ENCODE measurements around the gene SCAPER.

The SCAPER gene

DNA sequence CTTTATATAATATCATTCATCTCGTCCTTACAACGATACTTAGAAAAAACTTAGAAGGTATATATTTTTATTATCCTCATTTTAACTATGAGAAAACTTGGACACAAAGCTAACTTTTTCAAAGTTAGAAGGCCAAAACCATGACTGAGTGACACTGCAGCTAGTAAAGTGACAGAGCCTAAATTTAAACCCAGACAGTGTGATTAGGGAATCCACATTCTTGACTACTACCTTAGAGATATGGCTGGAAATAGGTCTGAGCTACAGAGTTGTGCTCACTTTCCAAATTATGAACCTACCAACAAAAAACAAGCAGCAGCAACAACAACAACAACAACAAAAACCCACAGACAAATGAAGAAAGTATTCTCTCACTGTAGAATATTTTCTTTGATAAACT lies 236.2 kb downstream of the SCAPER start:
- Mint-ChIP-seq H3K36me3 (ENCODE audit: low read depth) (no peaks in the 10 kb centered on the region), H3K4me3 (no peak overlapping the region), H3K4me1 (peaks cover 6% of the 10 kb centered on the region), H3K27ac (no peak overlapping the region), H3K27me3 (ENCODE audit: low read depth, poor library complexity) (peaks cover 3% of the 10 kb centered on the region), H3K9me3 (no peaks in the 10 kb centered on the region)
- TF ChIP-seq, protein P1, sequence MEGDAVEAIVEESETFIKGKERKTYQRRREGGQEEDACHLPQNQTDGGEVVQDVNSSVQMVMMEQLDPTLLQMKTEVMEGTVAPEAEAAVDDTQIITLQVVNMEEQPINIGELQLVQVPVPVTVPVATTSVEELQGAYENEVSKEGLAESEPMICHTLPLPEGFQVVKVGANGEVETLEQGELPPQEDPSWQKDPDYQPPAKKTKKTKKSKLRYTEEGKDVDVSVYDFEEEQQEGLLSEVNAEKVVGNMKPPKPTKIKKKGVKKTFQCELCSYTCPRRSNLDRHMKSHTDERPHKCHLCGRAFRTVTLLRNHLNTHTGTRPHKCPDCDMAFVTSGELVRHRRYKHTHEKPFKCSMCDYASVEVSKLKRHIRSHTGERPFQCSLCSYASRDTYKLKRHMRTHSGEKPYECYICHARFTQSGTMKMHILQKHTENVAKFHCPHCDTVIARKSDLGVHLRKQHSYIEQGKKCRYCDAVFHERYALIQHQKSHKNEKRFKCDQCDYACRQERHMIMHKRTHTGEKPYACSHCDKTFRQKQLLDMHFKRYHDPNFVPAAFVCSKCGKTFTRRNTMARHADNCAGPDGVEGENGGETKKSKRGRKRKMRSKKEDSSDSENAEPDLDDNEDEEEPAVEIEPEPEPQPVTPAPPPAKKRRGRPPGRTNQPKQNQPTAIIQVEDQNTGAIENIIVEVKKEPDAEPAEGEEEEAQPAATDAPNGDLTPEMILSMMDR (IDR thresholded peaks at IDR 0.05): no peak
- no peak for DNase-seq

DNA sequence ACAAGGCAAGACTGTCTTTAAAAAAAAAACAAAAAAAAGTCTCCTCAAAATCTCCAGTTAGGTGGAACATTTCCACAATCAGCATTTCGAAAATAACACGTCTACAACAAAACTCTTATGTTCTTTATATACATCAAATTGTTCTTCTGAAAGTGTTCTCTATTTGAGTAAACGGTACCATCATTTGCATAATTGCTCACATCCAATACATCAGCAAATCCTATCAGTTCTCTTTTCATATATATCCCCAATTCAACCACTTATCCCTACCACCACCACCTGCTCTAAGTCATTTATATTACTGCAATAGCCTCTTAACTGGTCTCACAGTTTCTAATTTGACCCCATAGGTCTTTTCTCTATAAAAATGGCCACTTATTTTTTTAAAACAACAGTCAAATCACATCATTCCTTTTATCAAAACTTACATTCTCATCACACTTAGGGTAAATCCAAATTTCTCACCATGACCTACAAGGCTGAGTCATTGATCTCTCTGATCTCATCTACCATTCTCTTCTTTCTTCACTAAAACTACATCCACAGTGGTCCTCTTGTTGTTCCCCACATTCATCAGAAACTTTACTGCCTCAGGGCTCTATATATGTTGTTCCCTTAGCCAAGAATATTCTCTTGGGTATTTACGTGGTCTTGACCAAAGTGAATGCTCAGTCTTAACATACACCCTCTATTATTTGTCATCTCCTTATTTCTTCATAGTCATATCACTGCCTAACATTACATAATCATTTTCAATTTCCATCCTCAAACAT lies 237.0 kb downstream of the SCAPER start:
- H3K36me3 Mint-ChIP-seq (ENCODE audit: low read depth): no peaks in the 10 kb centered on the region
- TF ChIP-seq, protein P1 (IDR thresholded peaks at IDR 0.05): no peak
- H3K27me3 Mint-ChIP-seq (ENCODE audit: low read depth, poor library complexity): no peaks in the 10 kb centered on the region
- no peak overlapping the region for H3K27ac Mint-ChIP-seq
- H3K4me1 Mint-ChIP-seq: peaks cover 6% of the 10 kb centered on the region
- no peak for DNase-seq
- no peaks in the 10 kb centered on the region for H3K9me3 Mint-ChIP-seq
- no peak overlapping the region for H3K4me3 Mint-ChIP-seq

DNA sequence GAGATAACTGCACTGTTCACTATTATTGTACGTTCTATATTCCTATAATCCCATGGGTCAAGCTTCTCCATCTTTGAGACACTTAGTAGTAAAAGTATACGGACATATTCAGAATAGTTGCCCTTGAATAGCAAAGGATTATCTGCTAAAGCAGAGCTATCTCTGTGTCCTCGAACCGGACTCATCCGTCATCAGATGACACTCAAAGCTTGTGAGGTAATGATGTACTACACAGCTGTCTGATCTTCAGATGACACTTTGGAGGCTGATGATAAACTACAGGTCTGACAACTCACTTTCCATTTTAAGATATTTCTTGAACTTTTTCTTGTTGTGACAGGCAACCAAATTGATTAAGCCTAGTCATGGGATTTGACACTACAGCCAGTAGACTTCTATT lies 240.2 kb downstream of the SCAPER start:
- Mint-ChIP-seq H3K27me3 (ENCODE audit: low read depth, poor library complexity) (no peaks in the 10 kb centered on the region), H3K4me1 (no peaks in the 10 kb centered on the region), H3K4me3 (no peak overlapping the region), H3K9me3 (no peaks in the 10 kb centered on the region), H3K36me3 (ENCODE audit: low read depth) (peaks cover 15% of the 10 kb centered on the region), H3K27ac (no peak overlapping the region)
- no peak for DNase-seq
- TF ChIP-seq, protein P1 (IDR thresholded peaks at IDR 0.05): no peak

DNA sequence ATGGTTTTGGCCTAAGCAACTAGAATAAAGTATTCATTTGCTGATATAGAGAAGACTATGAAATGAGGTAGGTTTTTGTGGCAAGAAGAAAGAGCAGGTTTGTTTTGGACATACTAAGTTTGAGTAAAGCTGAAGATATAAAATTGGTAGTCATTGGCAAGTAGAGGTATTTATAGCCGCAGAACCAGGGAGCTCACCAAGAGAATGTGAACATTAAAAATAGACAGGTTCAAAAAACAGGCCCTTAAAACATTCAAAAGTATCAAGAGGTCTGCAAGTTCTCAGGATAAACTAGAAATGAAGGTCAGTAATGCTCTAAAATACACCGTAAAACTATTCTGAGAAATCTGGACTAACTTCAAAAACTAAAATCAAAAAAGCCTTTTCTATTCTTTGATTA lies 240.7 kb downstream of the SCAPER start:
- no peak for DNase-seq
- no peaks in the 10 kb centered on the region for H3K4me1 Mint-ChIP-seq
- no peak overlapping the region for H3K27ac Mint-ChIP-seq
- no peak overlapping the region for H3K4me3 Mint-ChIP-seq
- TF ChIP-seq, protein P1 (IDR thresholded peaks at IDR 0.05): no peak
- peaks cover 18% of the 10 kb centered on the region for H3K36me3 Mint-ChIP-seq (ENCODE audit: low read depth)
- H3K27me3 Mint-ChIP-seq (ENCODE audit: low read depth, poor library complexity): no peaks in the 10 kb centered on the region
- H3K9me3 Mint-ChIP-seq: no peaks in the 10 kb centered on the region

DNA sequence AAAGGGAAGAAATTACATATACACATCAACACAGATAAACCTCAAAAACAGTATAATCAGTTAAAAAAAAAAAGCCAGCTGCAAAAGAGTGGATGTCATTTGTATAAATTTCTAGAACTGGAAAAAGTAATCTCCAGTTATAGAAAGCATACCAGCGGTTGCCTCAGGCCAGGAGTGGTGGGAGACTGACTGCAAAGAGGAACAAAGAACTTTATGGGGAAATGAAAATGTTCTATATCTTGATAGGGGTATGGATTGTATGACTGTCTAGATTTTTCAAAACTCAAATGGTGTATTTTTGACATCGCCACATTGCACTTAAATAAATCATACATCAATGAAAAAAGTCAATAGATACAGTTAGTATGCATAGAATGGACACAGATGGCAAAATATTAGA lies 241.6 kb downstream of the SCAPER start:
- Mint-ChIP-seq H3K4me3 (no peak overlapping the region), H3K36me3 (ENCODE audit: low read depth) (peaks cover 18% of the 10 kb centered on the region), H3K27ac (no peak overlapping the region), H3K9me3 (no peaks in the 10 kb centered on the region), H3K4me1 (no peaks in the 10 kb centered on the region), H3K27me3 (ENCODE audit: low read depth, poor library complexity) (no peaks in the 10 kb centered on the region)
- DNase-seq: no peak
- TF ChIP-seq, protein P1 (IDR thresholded peaks at IDR 0.05): no peak
